Calu3 (cell line): ENCODE measurements around the gene FOXL2. TPM values are rescaled to one million over a fixed set of nuclear protein-coding genes. Genes with fewer than 3 reads are reported as not detected.
A peak's percentile ranks its signal among the peaks of the same experiment; 100 is the strongest.

ENCODE experiments used
- Bru-seq: library from RNA; stranded (reverse); fragments of 400-500 nt; gene quantifications from one replicate; lab custom pipeline; 2021; lab: Mats Ljungman, UMichigan
- BruChase-seq, 2 experiments: library from RNA; stranded (reverse); fragments of 400-500 nt; gene quantifications; one replicate each; lab custom pipeline; 2021; lab: Mats Ljungman, UMichigan
- BruUV-seq: library from RNA; stranded (reverse); fragments of 400-500 nt; replicated peaks from 2 replicates; lab custom pipeline; 2021; lab: Mats Ljungman, UMichigan
- CTCF ChIA-PET: fragments of 300-600 bp; sonication (Branson Sonifier 250); formaldehyde crosslinking; loops from one replicate; lab custom pipeline; 2022; ENCODE audit warnings: antibody characterized with exemption; lab: Charles Lee
- DNase-seq: peaks from one replicate; pipeline ENCODE4 v3.0.0; 2022
- H3K27ac Mint-ChIP-seq: one replicate; pipeline ENCODE4 v1.8.0; 2022; ENCODE audit warnings: mixed read lengths; ENCODE audit not compliant: unreplicated experiment
- H3K27me3 Mint-ChIP-seq: one replicate; pipeline ENCODE4 v1.8.0; 2022; ENCODE audit warnings: mixed read lengths; ENCODE audit not compliant: unreplicated experiment
- H3K36me3 Mint-ChIP-seq: one replicate; pipeline ENCODE4 v1.8.0; 2022; ENCODE audit warnings: mild to moderate bottlenecking, moderate library complexity, mixed read lengths; ENCODE audit not compliant: insufficient read depth, unreplicated experiment
- H3K4me1 Mint-ChIP-seq: one replicate; pipeline ENCODE4 v1.8.0; 2022; ENCODE audit warnings: mild to moderate bottlenecking, low read depth, mixed read lengths; ENCODE audit not compliant: unreplicated experiment
- H3K4me3 Mint-ChIP-seq: one replicate; pipeline ENCODE4 v1.8.0; 2022; ENCODE audit warnings: mild to moderate bottlenecking, low read depth, moderate library complexity, mixed read lengths; ENCODE audit not compliant: unreplicated experiment
- H3K9me3 Mint-ChIP-seq: one replicate; pipeline ENCODE4 v1.8.0; 2022; ENCODE audit warnings: low read depth, mixed read lengths; ENCODE audit not compliant: unreplicated experiment
- CTCF ChIP-seq: fragments of 200-600 bp; IDR thresholded peaks from one replicate; pipeline ENCODE4 v1.8.0; 2022; ENCODE audit warnings: antibody characterized with exemption; ENCODE audit not compliant: unreplicated experiment
- intact Hi-C: fragments of 100-400 bp; cut with micrococcal nuclease; formaldehyde crosslinking; loops from one replicate; pipeline ENCODE4 v1.10.0; 2022; ENCODE audit not compliant: unreplicated experiment
- long read RNA-seq: library from polyadenylated mRNA; stranded (forward); transcript quantifications from one replicate; pipeline ENCODE4 v2.0.0, GENCODE V29; 2022
- total RNA-seq: library from RNA; stranded (reverse); gene quantifications from 2 replicates; pipeline ENCODE4 v1.2.3, GENCODE V29; 2022

The FOXL2 gene
- total RNA-seq = 0.42 and 0.86 TPM in 2 replicates
- Bru-seq, nascent RNA = percentile 14 among the genes with signal in this experiment
- BruChase-seq, experiment 1, labeled RNA remaining after a 6-hour chase = percentile 34 among the genes with signal in this experiment
- percentile 26 among the genes with signal in this experiment for BruChase-seq, experiment 2, labeled RNA remaining after a 2-hour chase
- long read RNA-seq, partial matches to known transcripts = 0 of 1 reads
- long read RNA-seq, other reads (novel, unspliced or antisense) = 0 of 1 reads

DNA sequence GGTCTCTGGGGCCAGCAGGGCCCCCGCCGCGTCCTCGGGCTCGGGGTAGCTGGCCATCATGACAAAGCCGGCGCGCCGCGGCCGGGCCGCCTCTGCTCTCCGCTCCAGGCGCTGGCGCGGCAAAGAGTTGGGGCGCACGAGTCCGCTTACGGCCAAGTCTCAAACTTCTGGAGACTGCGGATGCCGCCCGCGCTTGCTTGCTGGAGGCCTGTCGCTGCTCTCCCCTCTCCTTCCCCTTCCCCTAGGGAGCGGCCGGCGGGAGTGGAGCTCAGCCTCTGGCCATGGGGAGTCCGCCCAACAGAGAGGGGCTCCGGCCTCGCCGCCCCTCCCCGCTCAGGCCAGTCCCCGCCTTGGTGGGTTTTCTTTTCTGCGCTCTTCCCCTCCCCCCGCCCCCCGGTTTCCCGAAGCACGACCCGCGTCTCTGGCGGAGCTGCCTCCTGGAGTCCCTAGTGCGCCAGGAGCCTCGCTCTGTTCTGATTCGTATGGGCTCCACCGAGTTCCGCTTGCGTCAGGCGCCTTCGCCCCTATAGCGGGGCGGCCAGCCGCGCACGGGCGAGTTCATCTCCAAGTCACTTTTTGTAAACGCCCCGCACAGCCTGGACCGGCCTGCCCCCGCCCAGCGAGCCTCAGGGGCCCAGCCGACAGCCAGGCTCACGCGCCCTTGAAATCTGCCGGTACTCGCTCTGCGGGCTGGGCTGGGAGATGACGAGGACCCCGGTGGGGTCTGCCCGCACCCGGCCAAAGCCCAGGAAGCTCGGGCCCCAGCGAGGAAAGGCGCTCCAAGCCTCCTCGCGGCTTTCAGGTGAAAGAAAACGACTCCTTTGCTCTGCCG is at the start of gene FOXL2, which contains the start of gene FOXL2NB:
FOXL2 (minus strand) TSS at position 475 of the 832 bp plus-strand sequence; CDS start at position 60, 415 bp downstream.
FOXL2NB (plus strand) TSS at position 555 of the 832 bp plus-strand sequence; CDS start at position 703, 148 bp downstream.
- Mint-ChIP-seq H3K4me3 (peak within 1 kb of the TSS; percentile 66), H3K27ac (no peak within 1 kb of the TSS), H3K27me3 (peaks cover 93% of the 10 kb centered on the region), H3K9me3 (no peaks in the 10 kb centered on the region), H3K4me1 (peaks cover 25% of the 10 kb centered on the region), H3K36me3 (peaks cover 27% of the 10 kb centered on the region)
- CTCF ChIA-PET = interaction anchor here (0.6 to 2.0 kb wide), 8 partner anchors 11 to 767 kb away, joined by 3 to 10 read pairs (median 4); no protein-coding TSS in a partner anchor
- DNase-seq = peak; percentile 50
- intact Hi-C loops = no loop called here
- no TSS peak for BruUV-seq
- TF ChIP-seq CTCF = no peak

GRCh38 chr3:138995706-138996105 is 48.8 kb upstream of the FOXL2 start:
- H3K27ac Mint-ChIP-seq = no peak overlapping the region
- CTCF ChIA-PET = no interaction called here
- no peak for DNase-seq
- H3K9me3 Mint-ChIP-seq = peaks cover 3% of the 10 kb centered on the region
- no peak overlapping the region for H3K4me3 Mint-ChIP-seq
- peaks cover 49% of the 10 kb centered on the region for H3K27me3 Mint-ChIP-seq
- no TSS peak for BruUV-seq
- no peaks in the 10 kb centered on the region for H3K36me3 Mint-ChIP-seq
- intact Hi-C loops = no loop called here
- TF ChIP-seq CTCF = no peak
- no peaks in the 10 kb centered on the region for H3K4me1 Mint-ChIP-seq

- H3K9me3 Mint-ChIP-seq = no peaks in the 10 kb centered on the region
- no peaks in the 10 kb centered on the region for H3K4me1 Mint-ChIP-seq
- H3K4me3 Mint-ChIP-seq = no peak overlapping the region
- no peak for TF ChIP-seq CTCF
- H3K27ac Mint-ChIP-seq = no peak overlapping the region
- no peak for DNase-seq
- H3K27me3 Mint-ChIP-seq = peaks cover 36% of the 10 kb centered on the region
- intact Hi-C loops = no loop called here
- no TSS peak for BruUV-seq
- no peaks in the 10 kb centered on the region for H3K36me3 Mint-ChIP-seq
- CTCF ChIA-PET = interaction anchor here (1.5 kb wide), 1 partner anchor 13 kb away, joined by 7 read pairs; no protein-coding TSS in a partner anchor
Observed at GRCh38 chr3:138987181-138987580, 40.2 kb upstream of the FOXL2 start.

- CTCF ChIA-PET = no interaction called here
- intact Hi-C loops = no loop called here
- Mint-ChIP-seq H3K27me3 (peaks cover 24% of the 10 kb centered on the region), H3K4me1 (no peaks in the 10 kb centered on the region), H3K4me3 (no peak overlapping the region), H3K36me3 (no peaks in the 10 kb centered on the region), H3K27ac (no peak overlapping the region), H3K9me3 (no peaks in the 10 kb centered on the region)
- DNase-seq = no peak
- no TSS peak for BruUV-seq
- TF ChIP-seq CTCF = no peak
Observed at GRCh38 chr3:138985932-138986331, 39.0 kb upstream of the FOXL2 start.
